Astrocyte (in vitro differentiated cells and primary cell): ENCODE data around the gene ELP4.

Experiments used
- EZH2 ChIP-seq: IDR thresholded peaks from 2 replicates; pipeline ENCODE4 v1.6.1; 2012; ENCODE audit warnings: mild to moderate bottlenecking, low read length, inconsistent platforms; ENCODE audit not compliant: insufficient read depth
- TF ChIP-seq, protein P1 (sequence below): IDR thresholded peaks from 2 replicates; pipeline ENCODE4 v1.5.1; 2011; ENCODE audit warnings: low read depth, mild to moderate bottlenecking, inconsistent platforms, low read length, moderate library complexity; ENCODE audit not compliant: insufficient read depth

DNA sequence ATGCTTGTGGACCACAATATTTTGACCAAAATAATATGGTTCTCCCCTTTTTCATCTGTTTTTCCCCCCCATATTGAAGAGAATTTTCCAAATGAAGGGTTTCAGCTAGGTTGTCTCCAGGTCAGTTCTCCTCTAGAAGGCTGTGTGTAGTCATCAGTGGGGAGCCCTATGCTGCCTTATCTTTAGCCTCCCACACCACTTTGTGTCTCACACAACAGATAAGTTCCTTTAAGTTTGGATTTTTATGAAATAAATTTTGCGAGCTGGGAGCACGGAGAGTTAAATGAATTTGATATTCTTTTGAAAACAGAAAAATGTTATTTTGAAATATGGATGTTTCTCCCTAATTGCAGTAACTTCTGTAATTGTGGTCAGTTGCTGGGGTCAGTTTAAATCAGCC, 272.7 kb downstream of the ELP4 start:
- TF ChIP-seq, protein P1, sequence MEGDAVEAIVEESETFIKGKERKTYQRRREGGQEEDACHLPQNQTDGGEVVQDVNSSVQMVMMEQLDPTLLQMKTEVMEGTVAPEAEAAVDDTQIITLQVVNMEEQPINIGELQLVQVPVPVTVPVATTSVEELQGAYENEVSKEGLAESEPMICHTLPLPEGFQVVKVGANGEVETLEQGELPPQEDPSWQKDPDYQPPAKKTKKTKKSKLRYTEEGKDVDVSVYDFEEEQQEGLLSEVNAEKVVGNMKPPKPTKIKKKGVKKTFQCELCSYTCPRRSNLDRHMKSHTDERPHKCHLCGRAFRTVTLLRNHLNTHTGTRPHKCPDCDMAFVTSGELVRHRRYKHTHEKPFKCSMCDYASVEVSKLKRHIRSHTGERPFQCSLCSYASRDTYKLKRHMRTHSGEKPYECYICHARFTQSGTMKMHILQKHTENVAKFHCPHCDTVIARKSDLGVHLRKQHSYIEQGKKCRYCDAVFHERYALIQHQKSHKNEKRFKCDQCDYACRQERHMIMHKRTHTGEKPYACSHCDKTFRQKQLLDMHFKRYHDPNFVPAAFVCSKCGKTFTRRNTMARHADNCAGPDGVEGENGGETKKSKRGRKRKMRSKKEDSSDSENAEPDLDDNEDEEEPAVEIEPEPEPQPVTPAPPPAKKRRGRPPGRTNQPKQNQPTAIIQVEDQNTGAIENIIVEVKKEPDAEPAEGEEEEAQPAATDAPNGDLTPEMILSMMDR = no peak
- TF ChIP-seq EZH2 = no peak
